Measurements from ENCODE around the gene NUP93.
"Not testable (repeated sequence)": the region's sequence is repeated elsewhere in the genome, so short reads cannot be mapped to it uniquely, and the experiment has no call there.

Gene NUP93

GRCh38 chr16:56876048-56876447, 146.1 kb downstream of the NUP93 start:
- no peak for DNase-seq

GRCh38 chr16:56877486-56878182, 147.7 kb downstream of the NUP93 start:
- DNase-seq: no peak

GRCh38 chr16:56878282-56878854, 148.4 kb downstream of the NUP93 start:
- no peak for DNase-seq

- DNase-seq: no peak
Measured at GRCh38 chr16:56879276-56879675, 149.3 kb downstream of the NUP93 start.

- no peak for DNase-seq
Measured at GRCh38 chr16:56880176-56880575, 150.2 kb downstream of the NUP93 start.

- no peak for DNase-seq
Measured at GRCh38 chr16:56880685-56881084, 150.8 kb downstream of the NUP93 start.

GRCh38 chr16:56882077-56882800, 152.3 kb downstream of the NUP93 start:
- no peak for DNase-seq

GRCh38 chr16:56883586-56883985, 153.7 kb downstream of the NUP93 start:
- DNase-seq: no peak

- DNase-seq: no peak
Measured at GRCh38 chr16:56884026-56884582, 154.2 kb downstream of the NUP93 start.

GRCh38 chr16:56884929-56885328, 155.0 kb downstream of the NUP93 start:
- DNase-seq: not testable (repeated sequence)

- DNase-seq: no peak
Measured at GRCh38 chr16:56885446-56886162, 155.7 kb downstream of the NUP93 start.

GRCh38 chr16:56886296-56886695, 156.4 kb downstream of the NUP93 start:
- no peak for DNase-seq

- DNase-seq: no peak
Measured at GRCh38 chr16:56886826-56887225, 156.9 kb downstream of the NUP93 start.

- DNase-seq: peak; percentile 66
Measured at GRCh38 chr16:56888806-56889205, 158.9 kb downstream of the NUP93 start.

- DNase-seq: no peak
Measured at GRCh38 chr16:56889206-56889605, 159.3 kb downstream of the NUP93 start.

- no peak for DNase-seq
Measured at GRCh38 chr16:56891685-56892084, 161.8 kb downstream of the NUP93 start.

- no peak for DNase-seq
Measured at GRCh38 chr16:56892705-56893104, 162.8 kb downstream of the NUP93 start.

- DNase-seq: no peak
Measured at GRCh38 chr16:56894331-56894917, 164.5 kb downstream of the NUP93 start.

- DNase-seq: no peak
Measured at GRCh38 chr16:56895813-56896212, 165.9 kb downstream of the NUP93 start.

- no peak for DNase-seq
Measured at GRCh38 chr16:56896244-56896643, 166.3 kb downstream of the NUP93 start.

- no peak for DNase-seq
Measured at GRCh38 chr16:56897026-56897799, 167.3 kb downstream of the NUP93 start.

GRCh38 chr16:56898847-56899246, 168.9 kb downstream of the NUP93 start:
- DNase-seq: no peak
